HCT116 (cell line): Measurements from ENCODE around the gene HOPX. TPM values are rescaled to one million over a fixed set of nuclear protein-coding genes. Genes with fewer than 3 reads are reported as not detected.

Source experiments
- ATAC-seq: fragments of 200-7000 bp; cut with Tn5 transposase; 2 replicates; pipeline ENCODE4 v1.9.1; 2020; ENCODE audit warnings: mild to moderate bottlenecking, moderate library complexity
- BruUV-seq: library from RNA; stranded (reverse); fragments of 400-500 nt; replicated peaks from 2 replicates; lab custom pipeline; 2021; lab: Mats Ljungman, UMichigan
- CTCF ChIA-PET: fragments of 300-600 bp; sonication (Branson Sonifier 250); formaldehyde crosslinking; loops from one replicate; lab custom pipeline; 2021; ENCODE audit warnings: antibody characterized with exemption; lab: Charles Lee
- POLR2A ChIA-PET: fragments of 300-600, 350-600 bp; sonication (Branson Sonifier 250); formaldehyde crosslinking; loops from one replicate; lab custom pipeline; 2021; ENCODE audit warnings: antibody characterized with exemption; lab: Charles Lee
- RAD21 ChIA-PET, 2 experiments: fragments of 300-600 bp; sonication (Branson Sonifier 250); formaldehyde crosslinking; loops; one replicate each; lab custom pipeline; 2023; ENCODE audit warnings: low total read pairs in 2 of 2; ENCODE audit not compliant: uncharacterized antibody in 2 of 2, unreplicated experiment in 2 of 2, low non-redundant PET in 1 of 2; lab: Charles Lee
- DNase-seq: peaks from one replicate; pipeline ENCODE4 v3.0.0-alpha.2; 2010; ENCODE audit warnings: low read depth, low spot score
- H2AFZ ChIP-seq: fragments of 200-600 bp; shearing (Covaris generic), sonication (generic); 2 replicates; pipeline ENCODE4 v1.6.1; 2017; ENCODE audit warnings: low read depth, mixed run types, mixed read lengths, antibody characterized with exemption, low read length; ENCODE audit not compliant: poor library complexity, severe bottlenecking
- H3K27ac ChIP-seq: 2 replicates; pipeline ENCODE4 v1.5.1; 2012; ENCODE audit warnings: low read depth, low read length
- H3K27me3 ChIP-seq: fragments of 200-600 bp; sonication (generic); 2 replicates; pipeline ENCODE4 v1.6.1; 2016; ENCODE audit warnings: mixed run types, low read length, mixed read lengths; ENCODE audit not compliant: insufficient read depth
- H3K36me3 ChIP-seq, 2 experiments: fragments of 200-500 bp in 1 of 2; fragments of 200-600 bp in 1 of 2; sonication (Bioruptor generic) in 1 of 2; sonication (generic) in 1 of 2; 2 replicates each; pipeline versions ENCODE4 v1.5.1 to v1.6.1; 2014 to 2016; ENCODE audit warnings: low read length in 2 of 2, inconsistent platforms in 1 of 2, mixed read lengths in 1 of 2, mixed run types in 1 of 2; ENCODE audit not compliant: insufficient read depth in 2 of 2, control insufficient read depth in 1 of 2
- H3K4me1 ChIP-seq, 2 experiments: fragments of 200-600 bp in 1 of 2; sonication (generic) in 1 of 2; 2 replicates each; pipeline versions ENCODE4 v1.5.1 to v1.6.1; 2012 to 2017; ENCODE audit warnings: low read length in 2 of 2, inconsistent platforms in 1 of 2, mild to moderate bottlenecking in 1 of 2, mixed read lengths in 1 of 2, mixed run types in 1 of 2, moderate library complexity in 1 of 2; ENCODE audit not compliant: insufficient read depth in 2 of 2, control insufficient read depth in 1 of 2
- H3K4me2 ChIP-seq: fragments of 200-600 bp; sonication (generic); 2 replicates; pipeline ENCODE4 v1.6.1; 2017; ENCODE audit warnings: mixed run types, low read length, mixed read lengths
- H3K4me3 ChIP-seq, 2 experiments: fragments of 200-600 bp in 1 of 2; sonication (generic) in 1 of 2; replicated peaks in 1 of 2; 2 replicates each; pipeline ENCODE4 v1.5.1; 2011 to 2016; ENCODE audit warnings: low read length in 2 of 2, control low read depth in 1 of 2, low read depth in 1 of 2, mild to moderate bottlenecking in 1 of 2, mixed read lengths in 1 of 2, mixed run types in 1 of 2
- H3K79me2 ChIP-seq: fragments of 200-600 bp; sonication (generic); 2 replicates; pipeline ENCODE4 v1.6.1; 2017; ENCODE audit warnings: mild to moderate bottlenecking, mixed run types, low read length, moderate library complexity, mixed read lengths; ENCODE audit not compliant: insufficient read depth
- H3K9ac ChIP-seq: fragments of 200-600 bp; sonication (generic); 2 replicates; pipeline ENCODE4 v1.6.1; 2016; ENCODE audit warnings: low read length, mixed read lengths
- H3K9me2 ChIP-seq: fragments of 200-600 bp; sonication (generic), shearing (Covaris generic); 2 replicates; pipeline ENCODE4 v1.6.1; 2017; ENCODE audit warnings: mixed run types, mild to moderate bottlenecking, moderate library complexity; ENCODE audit not compliant: insufficient read depth
- H3K9me3 ChIP-seq, 2 experiments: fragments of 200-500 bp in 1 of 2; fragments of 200-600 bp in 1 of 2; sonication (Bioruptor generic) in 1 of 2; sonication (generic) in 1 of 2; 2 replicates each; pipeline ENCODE4 v1.6.1; 2014 to 2017; ENCODE audit warnings: low read length in 2 of 2, mixed read lengths in 2 of 2, inconsistent platforms in 1 of 2, low read depth in 1 of 2, mild to moderate bottlenecking in 1 of 2, mixed run types in 1 of 2, moderate library complexity in 1 of 2; ENCODE audit not compliant: control insufficient read depth in 1 of 2, insufficient read depth in 1 of 2
- H4K20me1 ChIP-seq: fragments of 200-600 bp; sonication (generic), shearing (Covaris generic); 2 replicates; pipeline ENCODE4 v1.6.1; 2017; ENCODE audit warnings: mixed run types, mild to moderate bottlenecking, moderate library complexity; ENCODE audit not compliant: insufficient read depth
- CEBPB ChIP-seq: IDR thresholded peaks from 2 replicates; pipeline ENCODE4 v1.6.1; 2012; ENCODE audit warnings: low read depth
- EGR1 ChIP-seq: IDR thresholded peaks from 2 replicates; pipeline ENCODE4 v1.6.1; 2012; ENCODE audit warnings: low read depth
- EZH2 ChIP-seq: fragments of 200-600 bp; sonication (generic); IDR thresholded peaks from 2 replicates; pipeline ENCODE4 v1.6.1; 2017; ENCODE audit warnings: antibody characterized with exemption, mixed run types
- EZH2phosphoT487 ChIP-seq: fragments of 200-600 bp; IDR thresholded peaks from 2 replicates; pipeline ENCODE4 v1.6.1; 2018; ENCODE audit warnings: antibody characterized with exemption, borderline replicate concordance
- FOSL1 ChIP-seq: IDR thresholded peaks from 2 replicates; pipeline ENCODE4 v1.6.1; 2012; ENCODE audit warnings: low read depth
- JUND ChIP-seq: IDR thresholded peaks from 2 replicates; pipeline ENCODE4 v1.6.1; 2012
- POLR2A ChIP-seq: IDR thresholded peaks from 2 replicates; pipeline ENCODE4 v1.7.0; 2011; ENCODE audit warnings: borderline replicate concordance; ENCODE audit not compliant: insufficient read depth, insufficient read length; ENCODE audit errors: extremely low read depth
- POLR2AphosphoS5 ChIP-seq: IDR thresholded peaks from 2 replicates; pipeline ENCODE4 v1.6.1; 2011; ENCODE audit warnings: mild to moderate bottlenecking, low read depth, low read length, moderate library complexity
- RAD21 ChIP-seq: IDR thresholded peaks from 2 replicates; pipeline ENCODE4 v1.6.1; 2012; ENCODE audit warnings: low read depth, mild to moderate bottlenecking
- SIN3A ChIP-seq: IDR thresholded peaks from 2 replicates; pipeline ENCODE4 v1.6.1; 2012; ENCODE audit warnings: low read depth
- SRF ChIP-seq: IDR thresholded peaks from 2 replicates; pipeline ENCODE4 v1.6.1; 2012; ENCODE audit warnings: low read depth
- TCF7L2 ChIP-seq: IDR thresholded peaks from 2 replicates; pipeline ENCODE4 v1.7.0; 2011; ENCODE audit warnings: borderline replicate concordance, inconsistent platforms; ENCODE audit not compliant: insufficient read depth, insufficient read length; ENCODE audit errors: extremely low read depth
- ZFX ChIP-seq: fragments of 450-650 bp; IDR thresholded peaks from 2 replicates; pipeline ENCODE4 v1.6.1; 2017
- ZNF274 ChIP-seq: fragments of 200-500 bp; sonication (Bioruptor generic); IDR thresholded peaks from 2 replicates; pipeline ENCODE4 v1.6.1; 2014; ENCODE audit warnings: mild to moderate bottlenecking, low read depth, low read length, inconsistent platforms
- intact Hi-C: fragments of 100-400 bp; cut with micrococcal nuclease; formaldehyde crosslinking; loops from 2 replicates; pipeline ENCODE4 v1.10.0; 2022
- total RNA-seq: library from RNA; stranded (reverse); gene quantifications from one replicate; pipeline ENCODE4 v1.2.1, GENCODE V29; 2021; ENCODE audit not compliant: unreplicated experiment
- TF ChIP-seq, protein P1 (sequence below): IDR thresholded peaks from 2 replicates; pipeline ENCODE4 v1.6.1; 2012
- TF ChIP-seq, protein P2 (sequence below), 3 experiments: fragments of 200-600 bp in 1 of 3; sonication (generic) in 1 of 3; IDR thresholded peaks in 2 of 3; conservative IDR thresholded peaks in 1 of 3; 2 replicates each; pipeline ENCODE4 v1.5.1; 2012 to 2017; ENCODE audit warnings: low read depth in 2 of 3, low read length in 2 of 3, antibody characterized with exemption in 1 of 3, borderline replicate concordance in 1 of 3, control low read depth in 1 of 3, mild to moderate bottlenecking in 1 of 3, mixed read lengths in 1 of 3, mixed run types in 1 of 3, moderate library complexity in 1 of 3; ENCODE audit not compliant: insufficient read depth in 1 of 3

The HOPX gene
- total RNA-seq, 1 experiment from 2014 or later, result 0.42 TPM

DNA sequence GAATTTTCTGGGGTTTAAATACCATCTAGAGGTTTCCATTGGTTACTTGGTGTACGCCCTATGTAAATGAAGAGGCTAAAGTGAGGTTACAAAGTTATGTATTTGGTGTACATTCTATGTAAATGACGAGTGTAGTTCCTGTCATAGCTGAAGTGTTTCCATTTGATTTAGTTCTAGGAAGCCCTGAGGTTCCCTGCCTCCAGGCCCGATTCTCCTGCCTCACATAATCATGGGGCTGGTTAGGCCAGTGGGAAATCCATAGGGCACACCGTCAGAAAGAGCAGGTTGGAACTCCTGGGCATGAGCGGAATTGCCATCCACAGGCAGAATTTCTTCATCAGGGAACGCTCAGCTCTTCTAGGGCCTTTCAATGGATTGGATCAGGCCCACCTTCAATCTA, 24.2 kb upstream of the HOPX start:
- CTCF ChIA-PET, result no interaction called here

More for the DNA sequence above, 24.2 kb upstream of the HOPX start:
- no peaks in the 10 kb centered on the region for H4K20me1 ChIP-seq
- no peaks in the 10 kb centered on the region for H3K79me2 ChIP-seq
- POLR2A ChIA-PET, result no interaction called here
- H3K36me3 ChIP-seq, result no peaks in the 10 kb centered on the region
- no peaks in the 10 kb centered on the region for H3K9me2 ChIP-seq
- H3K4me2 ChIP-seq, result no peak overlapping the region
- H3K9ac ChIP-seq, result no peak overlapping the region
- H3K4me1 ChIP-seq, result peaks cover 0 to 3% of the 10 kb centered on the region in 2 experiments; a peak in 1 of 4 replicates
- H3K27ac ChIP-seq, result no peak overlapping the region
- ATAC-seq, result no peak
- intact Hi-C loops, result no loop called here
- BruUV-seq, result no TSS peak
- no peak overlapping the region for H3K4me3 ChIP-seq
- no peaks in the 10 kb centered on the region for H3K9me3 ChIP-seq
- H3K27me3 ChIP-seq, result no peaks in the 10 kb centered on the region
- TF ChIP-seq EGR1, result no peak
- TF ChIP-seq CEBPB, result no peak
- no peak for TF ChIP-seq RAD21
- TF ChIP-seq SRF, result no peak
- no peak for TF ChIP-seq SIN3A
- no peak for TF ChIP-seq EZH2
- TF ChIP-seq POLR2A, result no peak
- no peak for TF ChIP-seq ZFX
- no peak for TF ChIP-seq JUND
- TF ChIP-seq FOSL1, result no peak
- TF ChIP-seq POLR2AphosphoS5, result no peak
- TF ChIP-seq, protein P1, sequence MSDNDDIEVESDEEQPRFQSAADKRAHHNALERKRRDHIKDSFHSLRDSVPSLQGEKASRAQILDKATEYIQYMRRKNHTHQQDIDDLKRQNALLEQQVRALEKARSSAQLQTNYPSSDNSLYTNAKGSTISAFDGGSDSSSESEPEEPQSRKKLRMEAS, result no peak
- no peak for TF ChIP-seq TCF7L2
- TF ChIP-seq EZH2phosphoT487, result no peak
- TF ChIP-seq, protein P2, sequence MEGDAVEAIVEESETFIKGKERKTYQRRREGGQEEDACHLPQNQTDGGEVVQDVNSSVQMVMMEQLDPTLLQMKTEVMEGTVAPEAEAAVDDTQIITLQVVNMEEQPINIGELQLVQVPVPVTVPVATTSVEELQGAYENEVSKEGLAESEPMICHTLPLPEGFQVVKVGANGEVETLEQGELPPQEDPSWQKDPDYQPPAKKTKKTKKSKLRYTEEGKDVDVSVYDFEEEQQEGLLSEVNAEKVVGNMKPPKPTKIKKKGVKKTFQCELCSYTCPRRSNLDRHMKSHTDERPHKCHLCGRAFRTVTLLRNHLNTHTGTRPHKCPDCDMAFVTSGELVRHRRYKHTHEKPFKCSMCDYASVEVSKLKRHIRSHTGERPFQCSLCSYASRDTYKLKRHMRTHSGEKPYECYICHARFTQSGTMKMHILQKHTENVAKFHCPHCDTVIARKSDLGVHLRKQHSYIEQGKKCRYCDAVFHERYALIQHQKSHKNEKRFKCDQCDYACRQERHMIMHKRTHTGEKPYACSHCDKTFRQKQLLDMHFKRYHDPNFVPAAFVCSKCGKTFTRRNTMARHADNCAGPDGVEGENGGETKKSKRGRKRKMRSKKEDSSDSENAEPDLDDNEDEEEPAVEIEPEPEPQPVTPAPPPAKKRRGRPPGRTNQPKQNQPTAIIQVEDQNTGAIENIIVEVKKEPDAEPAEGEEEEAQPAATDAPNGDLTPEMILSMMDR (IDR thresholded peaks at IDR 0.05 in 2 of 3, conservative IDR thresholded peaks at IDR 0.05 in 1 of 3; ENCODE audit: borderline replicate concordance in 1 of 3, insufficient read depth in 1 of 3, low read depth in 2 of 3, low read length in 2 of 3), result no peak
- TF ChIP-seq ZNF274, result no peak
- RAD21 ChIA-PET, result no interaction called here
- H2AFZ ChIP-seq, result no peak overlapping the region
- no peak for DNase-seq
